WTC11 (cell line): ENCODE results near the gene ADAM12.

ENCODE experiments used
- CREB1 ChIP-seq: sonication (generic); formaldehyde crosslinking; IDR thresholded peaks from 2 replicates; pipeline ENCODE4 v1.8.0; 2023; ENCODE audit warnings: mild to moderate bottlenecking, missing genetic modification reagents
- JUN ChIP-seq: sonication (generic); formaldehyde crosslinking; IDR thresholded peaks from 2 replicates; pipeline ENCODE4 v1.8.0; 2023; ENCODE audit warnings: mild to moderate bottlenecking, missing genetic modification reagents
- NR2C2 ChIP-seq: sonication (generic); formaldehyde crosslinking; IDR thresholded peaks from 2 replicates; pipeline ENCODE4 v1.8.0; 2022; ENCODE audit warnings: mild to moderate bottlenecking, missing genetic modification reagents
- NR3C1 ChIP-seq: sonication (generic); formaldehyde crosslinking; conservative IDR thresholded peaks from 2 replicates; pipeline ENCODE4 v1.8.1; 2023; ENCODE audit warnings: low read depth, mild to moderate bottlenecking, missing genetic modification reagents
- SP1 ChIP-seq: sonication (generic); formaldehyde crosslinking; conservative IDR thresholded peaks from 2 replicates; pipeline ENCODE4 v1.8.1; 2022; ENCODE audit warnings: missing genetic modification reagents
- TF ChIP-seq, protein P1 (sequence below): sonication (generic); formaldehyde crosslinking; IDR thresholded peaks from 2 replicates; pipeline ENCODE4 v1.8.0; 2022; ENCODE audit warnings: mild to moderate bottlenecking, missing genetic modification reagents
- TF ChIP-seq, protein P2 (sequence below): fragments of 200-600 bp; IDR thresholded peaks from 2 replicates; pipeline ENCODE4 v1.8.0; 2022; ENCODE audit warnings: antibody characterized with exemption

DNA sequence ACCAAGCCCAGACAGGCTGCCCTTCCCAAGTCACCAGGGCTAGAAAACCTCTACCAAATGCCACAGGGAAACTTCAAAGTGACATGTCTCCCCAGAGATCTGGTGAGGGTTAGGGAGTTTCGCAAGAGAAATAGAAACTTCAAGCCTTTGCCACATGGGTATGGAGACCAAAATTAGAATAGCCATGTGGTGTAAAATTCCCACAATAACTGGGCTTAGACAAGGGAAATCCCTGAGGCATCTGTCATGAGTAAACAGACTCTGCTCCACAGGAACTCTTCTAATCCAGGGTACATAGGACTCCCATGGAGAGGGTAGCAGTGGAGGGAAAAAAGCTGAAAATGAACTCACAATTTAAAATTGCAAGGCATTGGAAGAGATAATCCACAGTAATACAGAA is 14.3 kb downstream of the ADAM12 start:
- no peak for TF ChIP-seq NR2C2 (CRISPR knock-in tag)
- TF ChIP-seq, protein P1, sequence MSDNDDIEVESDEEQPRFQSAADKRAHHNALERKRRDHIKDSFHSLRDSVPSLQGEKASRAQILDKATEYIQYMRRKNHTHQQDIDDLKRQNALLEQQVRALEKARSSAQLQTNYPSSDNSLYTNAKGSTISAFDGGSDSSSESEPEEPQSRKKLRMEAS (CRISPR knock-in tag) = no peak
- TF ChIP-seq, protein P2, sequence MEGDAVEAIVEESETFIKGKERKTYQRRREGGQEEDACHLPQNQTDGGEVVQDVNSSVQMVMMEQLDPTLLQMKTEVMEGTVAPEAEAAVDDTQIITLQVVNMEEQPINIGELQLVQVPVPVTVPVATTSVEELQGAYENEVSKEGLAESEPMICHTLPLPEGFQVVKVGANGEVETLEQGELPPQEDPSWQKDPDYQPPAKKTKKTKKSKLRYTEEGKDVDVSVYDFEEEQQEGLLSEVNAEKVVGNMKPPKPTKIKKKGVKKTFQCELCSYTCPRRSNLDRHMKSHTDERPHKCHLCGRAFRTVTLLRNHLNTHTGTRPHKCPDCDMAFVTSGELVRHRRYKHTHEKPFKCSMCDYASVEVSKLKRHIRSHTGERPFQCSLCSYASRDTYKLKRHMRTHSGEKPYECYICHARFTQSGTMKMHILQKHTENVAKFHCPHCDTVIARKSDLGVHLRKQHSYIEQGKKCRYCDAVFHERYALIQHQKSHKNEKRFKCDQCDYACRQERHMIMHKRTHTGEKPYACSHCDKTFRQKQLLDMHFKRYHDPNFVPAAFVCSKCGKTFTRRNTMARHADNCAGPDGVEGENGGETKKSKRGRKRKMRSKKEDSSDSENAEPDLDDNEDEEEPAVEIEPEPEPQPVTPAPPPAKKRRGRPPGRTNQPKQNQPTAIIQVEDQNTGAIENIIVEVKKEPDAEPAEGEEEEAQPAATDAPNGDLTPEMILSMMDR = no peak
- TF ChIP-seq CREB1 (CRISPR knock-in tag) = no peak
- no peak for TF ChIP-seq NR3C1
- TF ChIP-seq SP1 = no peak
- TF ChIP-seq JUN = no peak
